Measurements from ENCODE around the gene TUBB4B.

TUBB4B gene

DNA sequence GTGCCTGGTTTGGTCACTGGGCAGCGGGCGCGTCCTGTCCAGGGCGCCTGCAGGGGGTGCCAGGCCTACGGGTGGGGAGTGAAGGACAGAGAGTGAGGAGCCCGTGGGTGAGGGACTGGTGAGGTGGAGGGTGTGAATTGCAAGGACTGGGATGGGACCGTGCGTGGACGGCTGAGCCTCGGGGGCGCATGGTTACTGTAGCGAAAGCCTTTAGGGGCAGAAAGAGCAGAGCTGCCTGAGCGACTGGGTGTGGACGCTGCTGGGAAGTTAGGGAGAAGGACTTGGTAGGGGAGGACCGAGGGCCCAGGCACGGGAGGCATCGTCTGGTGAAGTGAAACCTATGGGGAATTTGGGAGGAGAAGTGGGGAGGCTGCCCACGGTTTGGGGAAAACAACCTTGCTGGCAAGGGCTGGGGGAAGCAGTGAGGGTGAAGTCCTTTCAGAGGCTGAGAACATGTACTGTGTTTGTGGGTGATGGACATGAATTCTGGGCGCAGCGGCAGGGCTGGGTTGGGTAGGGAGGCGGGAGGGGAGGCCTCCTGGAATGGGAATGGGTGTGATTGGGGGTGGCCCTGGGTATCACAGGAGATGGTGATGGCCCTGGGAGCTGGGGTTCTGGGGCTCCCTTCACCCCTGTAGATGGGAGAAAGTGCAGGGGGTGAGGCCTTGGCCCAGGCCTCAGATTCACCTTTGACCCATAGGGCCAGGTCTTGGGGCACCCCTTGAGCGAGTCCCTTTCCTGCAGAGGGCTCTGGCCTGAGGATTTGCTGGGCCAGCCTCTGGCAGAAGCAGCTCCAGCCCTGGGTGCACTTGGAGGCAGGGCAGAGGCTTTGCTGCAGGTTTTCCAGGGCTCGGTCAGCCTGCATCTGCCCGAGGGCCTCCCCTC lies 34.7 kb downstream of the TUBB4B start:
- Mint-ChIP-seq H3K4me3 (no peak overlapping the region), H3K27me3 (no peaks in the 10 kb centered on the region), H3K36me3 (ENCODE audit: insufficient read depth) (peaks cover 7% of the 10 kb centered on the region), H3K27ac (peak overlapping the region in 1 of 2 donors; percentile 9), H3K4me1 (ENCODE audit: low read depth in 2 of 2) (peaks cover 18 to 22% of the 10 kb centered on the region in 2 donors), H3K9me3 (no peaks in the 10 kb centered on the region)
- no peak for ATAC-seq (replicated peaks)
- DNase-seq = no peak

DNA sequence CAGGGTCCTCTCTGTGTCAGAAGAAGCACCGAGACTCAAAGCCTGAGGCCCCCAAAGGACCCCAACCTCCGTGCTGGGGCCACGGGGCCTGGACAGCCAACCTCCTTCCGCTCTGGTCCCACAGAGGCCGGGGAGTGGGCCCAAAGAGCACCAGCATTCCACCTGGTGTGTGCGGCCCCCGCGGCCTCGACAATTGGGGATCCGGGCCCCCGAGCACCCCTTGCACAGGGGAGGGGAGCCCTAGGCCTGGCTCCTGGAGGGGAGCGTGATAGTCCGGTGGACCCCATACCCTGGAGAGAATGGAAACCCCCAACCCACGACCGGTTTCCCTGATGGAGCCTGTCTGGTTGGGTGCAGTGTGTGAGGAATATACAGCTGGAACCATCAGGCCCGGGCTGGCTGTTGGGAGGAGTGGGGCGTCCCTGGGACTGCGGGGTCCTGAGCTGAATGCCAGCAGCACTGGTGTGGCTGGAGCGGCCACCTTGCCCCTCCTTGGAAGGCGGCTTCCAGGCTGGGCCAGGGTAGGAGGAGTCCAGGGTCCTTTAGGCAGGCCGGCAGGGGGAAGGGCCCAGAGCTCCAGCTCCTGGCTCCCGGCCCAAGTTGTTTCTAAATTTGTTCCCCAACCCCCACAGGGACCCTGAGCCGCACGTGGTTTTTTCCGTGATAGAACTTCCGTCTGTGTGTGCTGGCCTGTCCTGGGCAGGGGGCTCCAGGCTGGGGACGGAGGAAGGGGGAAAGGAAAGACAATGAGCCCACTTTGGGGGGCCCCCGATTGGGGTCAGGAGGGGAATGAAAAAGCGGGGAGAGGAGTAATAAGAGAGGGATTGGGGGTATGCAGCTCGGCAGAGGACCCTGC lies 35.6 kb downstream of the TUBB4B start:
- H3K4me1 Mint-ChIP-seq (ENCODE audit: low read depth in 2 of 2) = peaks cover 13 to 16% of the 10 kb centered on the region in 2 donors
- peak overlapping the region in 1 of 2 donors; percentile 91 for H3K27ac Mint-ChIP-seq
- no peaks in the 10 kb centered on the region for H3K9me3 Mint-ChIP-seq
- ATAC-seq (replicated peaks) = no peak
- H3K4me3 Mint-ChIP-seq = peak overlapping the region; percentile 74 to 83
- H3K36me3 Mint-ChIP-seq (ENCODE audit: insufficient read depth) = peaks cover 4% of the 10 kb centered on the region
- no peak for DNase-seq
- no peaks in the 10 kb centered on the region for H3K27me3 Mint-ChIP-seq

DNA sequence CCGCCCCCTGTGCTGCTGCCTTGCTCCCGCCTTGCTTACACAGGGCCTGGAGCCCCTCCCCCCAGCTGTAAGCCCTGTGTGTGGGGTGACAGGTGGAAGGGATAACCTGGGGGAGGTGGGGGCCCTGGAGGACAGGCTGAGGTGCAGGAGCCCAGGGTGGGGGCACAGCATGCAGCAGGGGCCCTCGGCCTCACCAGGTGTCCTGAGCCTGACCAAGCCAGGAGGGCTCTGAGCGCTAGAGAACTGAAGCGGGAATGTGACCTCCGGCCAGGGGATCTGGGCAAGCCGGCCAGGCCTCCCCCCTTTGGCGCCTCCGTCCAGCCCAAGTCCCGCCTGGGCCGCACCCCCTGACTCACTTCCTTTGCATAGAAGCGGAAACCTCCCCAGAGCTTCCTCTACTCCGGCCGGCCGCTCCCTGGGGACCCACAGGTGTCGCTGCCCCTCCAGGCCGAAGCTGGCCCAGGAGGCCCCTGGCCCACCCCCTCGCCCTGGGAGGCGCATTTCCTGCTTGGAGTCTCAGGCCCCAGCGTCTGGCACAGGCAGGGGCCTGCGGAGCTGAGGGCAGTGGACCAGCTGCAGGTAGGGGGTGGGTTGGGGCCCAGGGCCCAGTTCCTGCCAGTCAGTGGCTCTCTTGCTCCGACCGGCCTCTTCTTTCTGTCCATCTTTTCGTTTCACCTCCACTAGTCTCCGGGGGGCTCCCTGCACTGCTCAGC lies 36.4 kb downstream of the TUBB4B start, which contains the start of gene TOR4A:
Gene TOR4A (plus strand): TSS at position 398 of the 713 bp plus-strand sequence. CDS start 964 bp downstream, outside the sequence.
- DNase-seq (no peak), ATAC-seq (replicated peaks) (peak; percentile 66)
- Mint-ChIP-seq H3K9me3 (no peaks in the 10 kb centered on the region), H3K27ac (peak within 1 kb of the TSS in 1 of 2 donors; percentile 91), H3K4me3 (peak within 1 kb of the TSS; percentile 74 to 83), H3K4me1 (ENCODE audit: low read depth in 2 of 2) (peaks cover 13 to 17% of the 10 kb centered on the region in 2 donors), H3K36me3 (ENCODE audit: insufficient read depth) (peaks cover 4% of the 10 kb centered on the region), H3K27me3 (no peaks in the 10 kb centered on the region)

DNA sequence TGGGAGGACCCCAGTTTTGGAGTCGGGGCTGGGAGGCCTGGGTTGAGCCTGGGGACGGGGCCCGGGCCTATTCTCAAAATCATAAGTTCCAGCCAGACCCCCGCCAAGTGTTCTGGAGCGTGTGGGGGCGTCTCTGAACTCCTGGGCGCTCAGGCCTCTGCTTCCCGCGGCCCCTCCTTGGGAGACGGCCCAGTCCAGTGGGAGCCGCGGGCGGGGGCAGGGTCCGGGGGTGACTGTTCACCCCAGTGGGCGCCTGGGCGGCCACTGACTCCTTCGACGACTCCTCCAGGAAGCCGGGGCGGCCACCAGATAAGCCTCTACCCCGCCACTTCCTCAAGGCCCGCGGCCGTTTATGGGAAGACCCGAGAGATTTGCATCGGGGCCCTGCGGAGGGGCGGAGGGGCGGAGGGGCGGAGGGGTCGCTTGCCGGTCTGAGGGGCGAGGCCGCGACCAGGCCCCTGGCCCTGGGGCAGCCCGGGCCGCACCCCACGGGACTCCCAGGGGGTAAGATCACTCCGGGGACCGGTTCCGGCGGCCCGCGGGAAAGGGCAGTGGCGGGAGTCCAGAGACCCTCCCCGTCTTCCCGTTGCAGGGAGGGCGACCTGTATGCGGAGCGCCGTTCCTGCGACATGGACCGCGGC lies 37.1 kb downstream of the TUBB4B start:
- Mint-ChIP-seq H3K4me1 (ENCODE audit: low read depth in 2 of 2) (peaks cover 13 to 18% of the 10 kb centered on the region in 2 donors), H3K4me3 (peak overlapping the region; percentile 74 to 83), H3K27ac (peak overlapping the region in 1 of 2 donors; percentile 55), H3K36me3 (ENCODE audit: insufficient read depth) (peaks cover 7% of the 10 kb centered on the region), H3K27me3 (no peaks in the 10 kb centered on the region), H3K9me3 (no peaks in the 10 kb centered on the region)
- no peak for DNase-seq
- ATAC-seq (replicated peaks) = peak; percentile 30

DNA sequence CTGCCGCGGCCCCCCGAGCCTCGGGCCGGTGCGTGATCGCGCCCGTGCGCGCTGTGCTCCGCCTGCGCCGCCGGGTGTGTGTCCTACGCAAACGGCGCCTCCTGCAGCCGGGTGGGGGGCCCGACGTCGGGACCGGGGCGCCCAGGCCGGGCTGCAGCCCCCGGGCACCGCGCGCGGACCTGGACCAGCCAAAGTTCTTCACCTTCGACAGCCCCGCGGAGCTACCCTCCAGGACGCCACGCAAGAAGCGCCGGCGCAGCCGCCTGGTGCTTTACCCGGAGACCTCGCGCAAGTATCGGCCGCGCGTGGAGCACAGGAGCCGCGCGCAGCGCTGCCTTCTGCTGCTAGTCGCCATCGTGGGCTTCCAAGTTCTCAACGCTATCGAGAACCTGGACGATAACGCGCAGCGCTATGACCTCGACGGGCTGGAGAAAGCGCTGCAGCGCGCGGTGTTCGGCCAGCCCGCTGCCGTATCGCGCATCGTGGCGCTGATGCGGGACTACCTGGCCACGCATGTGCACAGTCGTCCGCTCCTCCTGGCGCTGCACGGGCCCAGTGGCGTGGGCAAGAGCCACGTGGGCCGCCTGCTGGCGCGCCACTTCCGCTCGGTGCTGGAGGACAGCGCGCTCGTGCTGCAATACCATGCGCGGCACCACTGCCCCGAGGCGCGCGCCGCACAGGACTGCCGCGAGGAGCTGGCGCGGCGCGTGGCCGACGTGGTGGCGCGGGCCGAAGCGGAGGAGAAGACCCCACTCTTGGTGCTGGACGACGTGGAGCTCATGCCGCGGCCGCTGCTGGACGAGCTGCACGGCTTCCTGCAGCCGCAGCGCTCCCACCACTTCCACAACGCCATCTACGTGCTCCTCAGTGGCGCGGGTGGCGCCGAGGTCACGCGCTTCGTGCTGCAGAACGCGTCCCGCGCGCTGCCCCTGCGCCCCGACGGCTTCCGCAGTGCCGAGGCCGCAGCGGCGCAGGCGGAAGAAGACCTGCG lies 37.9 kb downstream of the TUBB4B start:
- Mint-ChIP-seq H3K4me1 (ENCODE audit: low read depth in 2 of 2) (peaks cover 13 to 18% of the 10 kb centered on the region in 2 donors), H3K36me3 (ENCODE audit: insufficient read depth) (peaks cover 3% of the 10 kb centered on the region), H3K27me3 (no peaks in the 10 kb centered on the region), H3K9me3 (no peaks in the 10 kb centered on the region), H3K27ac (no peak overlapping the region), H3K4me3 (peak overlapping the region in 1 of 2 donors; percentile 8)
- DNase-seq = no peak
- ATAC-seq (replicated peaks) = no peak

DNA sequence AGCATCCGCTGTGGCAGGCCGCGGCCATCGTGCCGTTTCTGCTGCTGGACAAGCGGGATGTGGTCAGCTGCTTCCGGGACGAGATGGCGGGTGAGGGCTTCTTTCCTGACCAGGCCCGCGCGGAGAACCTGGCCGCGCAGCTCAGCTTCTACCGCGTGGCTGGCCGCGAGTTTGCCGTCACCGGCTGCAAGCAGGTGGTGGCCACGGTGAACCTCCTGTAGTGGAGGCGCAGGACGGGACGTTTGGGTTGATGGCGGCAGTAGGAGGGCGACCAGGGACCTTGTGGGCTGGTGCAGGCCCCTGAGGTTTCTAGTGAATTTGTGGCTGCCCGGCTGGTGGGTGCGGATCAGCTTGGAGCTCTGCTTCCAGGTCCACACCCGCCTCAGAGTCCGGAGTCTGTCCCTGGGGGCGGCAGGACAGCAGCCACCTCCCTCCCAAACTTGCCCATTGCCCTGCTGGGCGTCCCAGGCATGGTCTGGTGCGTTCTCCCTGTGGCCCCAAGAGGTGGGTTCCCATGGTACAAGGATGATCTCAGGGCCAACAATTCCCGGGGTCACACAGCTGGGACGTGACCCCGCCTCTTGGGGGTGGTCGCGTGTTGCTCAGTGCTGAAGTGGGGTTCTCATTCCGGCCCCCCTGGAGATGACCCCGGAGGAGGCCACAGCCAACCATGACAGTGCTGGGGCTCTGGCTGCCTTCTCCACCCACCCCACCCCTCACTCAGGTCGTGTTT lies 38.8 kb downstream of the TUBB4B start:
- Mint-ChIP-seq H3K36me3 (ENCODE audit: insufficient read depth) (peaks cover 3% of the 10 kb centered on the region), H3K4me3 (no peak overlapping the region), H3K9me3 (no peaks in the 10 kb centered on the region), H3K27ac (no peak overlapping the region), H3K4me1 (ENCODE audit: low read depth in 2 of 2) (peaks cover 13 to 18% of the 10 kb centered on the region in 2 donors), H3K27me3 (no peaks in the 10 kb centered on the region)
- no peak for DNase-seq
- ATAC-seq (replicated peaks) = no peak

DNA sequence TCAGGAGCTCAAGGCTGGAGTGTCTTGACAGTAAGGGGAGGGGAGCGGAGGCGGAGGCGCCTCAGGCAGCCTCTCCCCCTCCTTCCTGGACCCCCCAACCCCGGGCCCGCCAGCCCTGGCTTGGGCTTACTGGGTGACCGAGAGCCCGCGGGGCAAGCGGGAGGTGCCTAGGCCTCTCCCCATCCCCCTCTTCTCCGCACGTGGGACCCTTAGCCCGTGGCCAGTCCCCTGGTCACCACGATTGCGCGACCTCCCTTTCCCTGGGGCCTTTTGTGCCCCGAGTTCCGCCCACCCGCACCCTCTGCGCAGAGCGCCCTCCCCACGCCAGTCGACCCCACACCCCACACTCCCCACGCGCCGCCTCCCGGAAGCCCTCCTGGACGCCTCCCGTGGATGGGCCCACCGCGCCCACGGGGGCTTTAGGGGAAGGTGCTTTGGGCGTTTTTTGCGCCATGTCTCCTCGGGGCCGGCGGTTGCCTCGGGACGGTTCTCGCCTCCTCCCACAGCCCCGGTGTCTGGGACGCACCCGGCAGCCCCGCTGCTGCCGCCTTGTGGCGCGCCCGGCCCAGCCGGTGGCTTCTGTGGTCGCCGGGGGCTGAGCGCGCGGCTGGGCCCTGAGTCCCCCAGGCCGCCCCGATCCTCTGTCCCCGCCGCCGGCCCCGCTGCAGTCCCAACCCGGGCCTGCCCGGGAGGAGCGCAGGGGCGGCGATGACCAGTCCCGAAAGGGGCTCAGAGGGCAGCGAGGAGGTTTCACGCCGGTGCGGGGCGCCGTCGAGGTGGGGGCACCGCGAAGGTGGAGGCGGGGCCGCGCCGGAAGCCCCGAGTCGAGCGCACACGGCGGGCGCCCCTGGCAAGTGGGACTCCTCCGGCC lies 39.6 kb downstream of the TUBB4B start:
- peak; percentile 51 for ATAC-seq (replicated peaks)
- Mint-ChIP-seq H3K27ac (no peak overlapping the region), H3K4me1 (ENCODE audit: low read depth in 2 of 2) (peaks cover 7 to 15% of the 10 kb centered on the region in 2 donors), H3K4me3 (no peak overlapping the region), H3K9me3 (no peaks in the 10 kb centered on the region), H3K27me3 (no peaks in the 10 kb centered on the region), H3K36me3 (ENCODE audit: insufficient read depth) (peaks cover 3% of the 10 kb centered on the region)
- DNase-seq = no peak

DNA sequence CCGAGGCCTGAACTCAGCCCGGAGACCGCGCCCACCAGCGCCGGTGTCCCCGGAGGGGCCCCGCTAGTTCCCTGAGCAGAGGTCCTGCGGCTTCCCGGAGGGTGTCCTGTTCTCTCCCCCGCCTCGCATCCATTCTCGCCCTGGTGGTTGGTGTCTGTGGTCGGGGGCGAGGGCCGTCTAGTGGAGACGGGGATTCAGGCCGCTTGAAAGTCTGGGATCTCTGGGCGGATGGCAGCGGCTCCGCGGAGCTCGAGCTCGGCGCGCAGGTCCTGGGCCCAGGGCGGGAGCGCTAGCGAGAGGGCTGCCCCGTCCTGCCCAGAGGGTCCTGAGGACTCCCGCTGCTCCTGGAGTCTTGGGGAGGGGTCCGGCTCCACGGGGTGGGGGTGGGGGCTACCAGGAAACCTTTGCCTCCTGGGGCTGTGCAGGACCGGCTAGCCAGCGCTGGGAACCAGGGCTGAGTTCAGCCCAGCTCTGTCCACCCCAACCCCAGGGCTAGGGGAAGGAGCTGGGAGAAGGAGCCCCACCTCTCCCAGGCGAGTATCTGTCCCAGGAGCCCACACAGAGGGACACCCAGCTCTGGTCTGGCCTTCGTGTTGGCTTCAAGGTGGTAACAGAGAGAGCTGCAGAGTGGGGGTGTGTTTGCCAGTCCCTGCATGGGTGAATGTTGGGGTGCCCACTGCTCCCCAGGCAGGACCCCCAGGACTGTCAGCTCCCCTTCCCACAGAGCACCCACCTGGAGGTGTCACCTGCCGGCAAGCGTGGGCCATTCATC lies 40.4 kb downstream of the TUBB4B start:
- Mint-ChIP-seq H3K4me3 (no peak overlapping the region), H3K27me3 (no peaks in the 10 kb centered on the region), H3K27ac (no peak overlapping the region), H3K36me3 (ENCODE audit: insufficient read depth) (peaks cover 3% of the 10 kb centered on the region), H3K9me3 (no peaks in the 10 kb centered on the region), H3K4me1 (ENCODE audit: low read depth in 2 of 2) (peaks cover 4 to 12% of the 10 kb centered on the region in 2 donors)
- DNase-seq = no peak
- ATAC-seq (replicated peaks) = no peak

DNA sequence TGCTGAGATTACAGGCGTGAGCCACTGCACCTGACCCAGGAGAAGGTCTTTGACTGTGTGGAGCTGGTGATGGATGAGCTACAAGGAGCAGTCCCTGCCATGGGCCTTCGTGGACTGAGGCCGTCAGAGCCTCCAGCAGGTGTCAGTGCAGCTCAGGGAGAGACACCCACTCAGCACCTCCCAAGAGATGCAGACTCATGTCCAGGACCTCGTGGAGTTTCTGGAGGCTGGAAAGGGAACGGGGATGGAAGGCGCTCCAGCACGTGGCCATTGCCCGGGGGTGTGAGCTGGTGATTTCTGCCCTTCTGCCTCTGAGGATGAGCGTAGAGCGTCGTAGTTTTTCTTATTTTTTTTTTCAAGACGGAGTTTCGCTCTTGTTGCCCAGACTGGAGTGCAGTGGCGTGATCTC lies 45.9 kb downstream of the TUBB4B start:
- Mint-ChIP-seq H3K27me3 (peaks cover 0 to 5% of the 10 kb centered on the region in 2 donors), H3K9me3 (no peaks in the 10 kb centered on the region), H3K27ac (no peak overlapping the region), H3K4me1 (ENCODE audit: low read depth in 2 of 2) (peaks cover 0 to 1% of the 10 kb centered on the region in 2 donors), H3K4me3 (no peak overlapping the region), H3K36me3 (ENCODE audit: insufficient read depth) (peaks cover 3% of the 10 kb centered on the region)
- ATAC-seq (replicated peaks) (no peak), DNase-seq (no peak)

DNA sequence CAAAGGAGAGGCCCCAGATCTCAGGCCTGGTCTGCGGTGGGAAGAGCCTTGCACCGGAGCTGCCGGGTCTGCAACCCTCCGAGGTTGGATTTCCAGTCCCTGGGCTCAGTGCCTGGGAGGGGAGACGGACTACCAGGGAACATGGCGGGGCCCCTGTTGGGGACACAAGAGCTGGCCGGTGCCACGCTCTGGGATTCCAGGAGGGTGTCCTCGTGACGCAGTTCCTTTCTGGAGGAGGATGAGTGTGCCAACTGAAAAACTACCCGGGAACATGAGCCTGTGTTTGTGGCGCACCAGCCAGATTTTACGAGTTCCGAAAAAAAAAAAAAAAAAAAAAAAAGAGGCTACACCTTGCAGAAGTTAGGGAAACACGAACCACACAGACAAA lies 52.0 kb downstream of the TUBB4B start:
- H3K36me3 Mint-ChIP-seq (ENCODE audit: insufficient read depth) = no peaks in the 10 kb centered on the region
- ATAC-seq (replicated peaks) (no peak), DNase-seq (no peak)
- H3K4me3 Mint-ChIP-seq = no peak overlapping the region
- H3K9me3 Mint-ChIP-seq = no peaks in the 10 kb centered on the region
- H3K27ac Mint-ChIP-seq = no peak overlapping the region
- peaks cover 0 to 5% of the 10 kb centered on the region in 2 donors for H3K4me1 Mint-ChIP-seq (ENCODE audit: low read depth in 2 of 2)
- H3K27me3 Mint-ChIP-seq = peaks cover 24 to 43% of the 10 kb centered on the region in 2 donors
